ENCODE results near the gene RADIL.

RADIL gene

DNA sequence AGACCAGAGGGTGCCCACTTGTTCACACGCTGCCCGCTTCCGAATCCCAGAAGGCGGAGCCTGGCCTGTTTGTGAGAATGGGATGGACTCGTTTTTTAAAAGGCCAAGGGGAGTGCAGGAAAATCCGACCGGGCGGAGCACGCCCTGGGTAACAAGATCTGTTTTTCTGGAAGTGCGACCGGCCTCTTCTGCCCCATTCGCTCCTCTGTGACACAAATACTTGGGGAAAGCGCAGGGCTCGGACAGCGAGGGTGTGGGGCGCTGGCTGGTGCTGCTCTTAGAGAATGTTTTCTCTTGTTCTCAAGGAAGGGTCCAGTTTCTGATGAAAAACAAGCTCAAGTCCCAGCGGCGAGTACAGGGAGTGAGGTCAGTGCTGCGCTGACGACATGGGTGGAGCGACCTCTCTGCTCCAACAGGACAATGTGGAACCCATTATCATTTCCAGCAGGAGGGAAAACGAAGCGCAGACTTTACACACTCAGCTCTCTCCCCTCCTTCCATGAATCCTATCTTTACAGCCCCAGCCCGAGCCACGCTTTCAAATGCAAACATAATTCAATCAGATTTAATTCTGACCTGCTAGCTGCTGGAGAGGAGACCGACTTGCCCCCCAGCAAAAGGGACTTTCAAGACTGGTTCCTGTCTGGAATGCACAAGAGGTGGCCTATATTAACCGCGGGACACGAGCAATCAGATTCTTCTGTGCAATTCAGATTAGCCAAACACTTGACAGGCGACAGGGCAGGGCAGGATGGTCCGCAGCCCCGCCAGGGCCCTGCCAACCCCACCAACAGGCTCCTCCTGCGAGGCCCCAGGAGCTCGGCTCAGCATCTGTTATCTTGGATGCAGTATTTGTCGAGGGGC, 1.1 kb downstream of the RADIL start:
- DNase-seq = no peak

DNA sequence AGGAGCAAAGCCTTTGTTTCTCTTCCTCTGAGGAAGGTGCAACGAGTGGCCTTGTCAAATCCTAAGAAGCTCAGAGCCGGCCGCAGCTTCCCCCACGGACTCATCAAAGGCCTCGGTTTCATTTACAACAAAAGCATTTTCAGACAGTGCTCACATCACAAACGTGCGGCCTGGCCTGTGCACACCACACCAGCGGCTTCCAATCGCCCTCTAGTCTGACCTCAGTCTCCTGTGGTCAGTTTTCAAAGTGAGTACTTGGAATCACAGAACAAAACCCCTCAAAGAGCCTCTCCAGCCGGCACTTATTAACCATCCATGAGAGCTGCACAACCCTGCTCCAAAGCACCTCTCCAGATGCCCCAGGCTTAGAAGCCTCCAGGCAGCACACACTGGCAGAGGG, 3.3 kb downstream of the RADIL start:
- no peak for DNase-seq

DNA sequence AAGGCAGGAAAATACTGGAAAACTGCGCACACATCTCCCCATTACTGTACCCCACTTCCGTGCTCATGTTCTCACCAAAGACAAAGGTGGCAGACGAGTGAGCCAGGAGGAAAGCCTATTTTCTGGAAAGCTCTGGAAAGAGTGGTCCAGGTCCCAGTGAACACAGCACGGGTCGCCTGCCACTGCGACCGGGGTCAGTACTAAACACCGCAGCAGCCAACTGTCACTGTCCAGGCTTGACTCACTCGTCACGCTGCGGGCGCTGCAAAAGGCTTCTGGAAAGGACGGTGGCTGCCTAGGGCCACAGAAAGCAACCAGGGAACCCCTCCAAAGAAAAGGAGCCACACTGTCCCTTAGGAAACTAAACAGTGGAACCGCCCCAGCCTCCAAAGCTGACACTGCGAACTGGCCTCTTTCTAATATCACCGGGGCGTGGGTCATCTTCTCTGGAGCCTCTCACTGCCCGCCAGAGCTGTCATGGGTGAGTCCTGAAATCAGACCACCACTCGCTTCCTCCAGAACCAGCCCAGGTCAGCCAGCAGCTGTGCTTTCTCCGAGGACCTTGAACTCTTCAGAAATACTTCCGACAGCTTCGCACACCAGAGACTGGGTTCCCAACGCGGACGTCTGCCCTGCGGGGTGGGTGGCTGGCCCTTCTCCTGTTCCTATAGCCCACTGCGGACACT, 4.0 kb downstream of the RADIL start:
- DNase-seq = no peak

DNA sequence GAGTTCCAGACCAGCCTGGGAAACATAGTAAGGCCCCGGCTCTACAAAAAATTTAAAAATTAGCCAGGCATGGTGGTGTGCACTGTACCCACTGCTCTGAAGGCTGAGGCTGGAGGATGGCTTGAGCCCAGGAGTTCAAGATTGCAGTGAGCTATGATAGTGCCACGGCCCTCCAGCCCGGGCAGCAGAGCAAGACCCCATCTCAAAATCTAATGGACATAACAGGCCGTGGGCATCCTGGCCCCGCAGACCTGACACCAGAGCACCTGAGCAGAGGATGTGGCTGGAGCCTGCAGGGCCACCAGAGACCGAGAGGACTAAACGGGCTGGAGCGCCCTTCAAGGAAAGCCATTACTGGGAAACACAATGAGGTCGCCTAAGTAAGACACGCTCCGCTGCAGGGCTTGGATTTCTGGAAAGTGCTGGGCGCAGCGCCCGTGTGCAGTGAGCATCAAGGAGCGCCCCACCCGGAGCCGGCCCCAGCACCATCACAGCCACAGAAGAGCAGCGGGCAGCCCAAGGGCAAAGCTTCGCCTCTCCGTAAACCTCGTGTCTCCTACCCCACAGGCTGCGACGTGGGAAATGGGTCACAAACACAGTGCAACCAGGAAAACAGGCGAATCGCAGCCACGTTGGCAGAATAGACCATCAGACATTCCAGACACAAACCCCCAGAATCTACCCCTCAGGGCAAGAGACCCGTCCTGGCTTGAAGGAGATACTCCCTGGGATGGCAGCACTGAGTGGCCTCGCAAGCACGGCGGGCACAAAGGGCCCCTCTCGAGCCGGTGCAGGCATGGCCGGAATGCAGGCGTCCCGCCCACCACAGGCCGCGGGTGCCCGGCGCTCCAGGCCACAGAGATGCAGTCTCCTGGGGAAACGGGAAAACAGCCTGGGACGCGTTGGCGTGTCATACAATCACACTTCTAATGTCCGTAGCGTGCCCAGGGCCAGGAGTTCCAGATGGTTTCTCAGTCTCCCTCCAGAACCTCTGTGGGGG, 4.9 kb downstream of the RADIL start:
- DNase-seq = no peak

DNA sequence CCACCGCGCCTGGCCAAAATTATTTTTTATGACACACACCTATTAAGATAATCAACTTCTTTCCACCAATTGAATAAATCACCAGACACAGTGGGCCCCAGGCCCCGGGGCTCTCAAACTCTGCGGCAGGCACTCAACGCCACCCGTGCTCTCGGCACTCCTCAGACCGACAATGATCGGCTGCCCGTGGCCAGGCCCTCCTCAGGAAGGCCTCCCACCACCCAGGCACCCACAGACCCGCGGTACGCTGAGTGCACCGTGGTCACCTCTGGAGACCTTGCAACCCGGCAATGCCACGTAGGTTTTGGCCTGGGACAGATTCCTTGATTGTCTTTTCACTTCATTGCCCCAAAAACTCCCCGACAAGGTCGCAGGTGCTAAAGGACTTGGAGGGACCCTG, 6.9 kb downstream of the RADIL start:
- no peak for DNase-seq

DNA sequence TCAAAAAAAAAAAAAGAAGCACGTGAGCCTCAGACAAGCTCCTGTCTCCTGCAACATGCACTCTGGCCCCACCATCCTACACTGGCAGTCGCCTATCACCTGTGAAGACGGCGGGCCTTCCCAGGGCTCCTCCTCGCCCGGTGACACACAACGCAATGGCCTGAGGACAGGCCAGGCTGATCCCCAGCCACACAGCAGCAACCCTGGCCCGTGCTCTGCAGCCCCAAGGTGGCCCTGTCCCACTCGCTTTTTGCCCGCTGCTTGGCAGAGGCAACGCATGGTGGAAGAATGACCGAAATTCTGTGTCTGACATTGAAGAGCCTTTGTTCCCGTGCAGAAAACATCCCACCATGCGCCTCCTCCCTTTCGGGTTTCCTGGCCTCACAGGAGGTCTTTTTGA, 8.1 kb downstream of the RADIL start:
- DNase-seq = no peak

DNA sequence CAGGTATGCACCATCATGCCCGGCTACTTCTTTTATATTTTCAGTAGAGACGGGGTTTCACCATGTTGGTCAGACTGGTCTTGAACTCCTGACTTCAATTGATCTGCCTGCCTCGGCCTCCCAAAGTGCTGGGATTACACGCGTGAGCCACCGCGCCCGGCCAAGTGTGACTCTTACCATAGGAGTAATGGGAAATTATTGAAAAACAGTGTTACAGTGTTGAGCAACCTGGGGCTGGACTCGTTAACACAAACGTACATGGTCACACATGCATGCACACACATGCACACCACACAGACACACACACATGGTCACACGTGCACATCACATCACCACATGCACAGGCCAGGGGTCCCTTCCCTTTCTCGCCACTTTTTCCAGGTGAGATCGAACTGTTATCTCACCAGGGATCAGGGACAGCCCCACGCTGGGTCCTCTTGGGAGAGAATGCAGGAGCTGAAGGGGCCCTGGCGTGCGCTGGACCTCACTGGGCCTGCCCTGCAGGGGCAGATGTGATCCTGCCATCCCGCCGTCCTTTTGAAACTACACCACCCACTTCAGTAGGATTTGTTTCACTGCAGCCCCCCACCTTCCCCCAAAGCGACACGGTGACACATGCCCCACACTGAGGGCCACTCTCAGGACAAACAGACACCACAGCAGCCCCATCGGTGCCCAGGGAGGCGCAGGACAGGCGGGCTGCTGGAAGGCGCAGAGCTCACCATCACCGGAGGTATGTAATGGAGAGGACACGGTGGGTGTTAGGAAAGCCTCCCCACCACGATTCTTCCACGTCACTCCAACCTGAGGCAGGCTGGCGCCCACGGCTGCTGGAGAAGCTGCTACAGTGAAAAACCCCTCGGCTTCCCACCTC, 10.2 kb downstream of the RADIL start:
- DNase-seq = no peak

DNA sequence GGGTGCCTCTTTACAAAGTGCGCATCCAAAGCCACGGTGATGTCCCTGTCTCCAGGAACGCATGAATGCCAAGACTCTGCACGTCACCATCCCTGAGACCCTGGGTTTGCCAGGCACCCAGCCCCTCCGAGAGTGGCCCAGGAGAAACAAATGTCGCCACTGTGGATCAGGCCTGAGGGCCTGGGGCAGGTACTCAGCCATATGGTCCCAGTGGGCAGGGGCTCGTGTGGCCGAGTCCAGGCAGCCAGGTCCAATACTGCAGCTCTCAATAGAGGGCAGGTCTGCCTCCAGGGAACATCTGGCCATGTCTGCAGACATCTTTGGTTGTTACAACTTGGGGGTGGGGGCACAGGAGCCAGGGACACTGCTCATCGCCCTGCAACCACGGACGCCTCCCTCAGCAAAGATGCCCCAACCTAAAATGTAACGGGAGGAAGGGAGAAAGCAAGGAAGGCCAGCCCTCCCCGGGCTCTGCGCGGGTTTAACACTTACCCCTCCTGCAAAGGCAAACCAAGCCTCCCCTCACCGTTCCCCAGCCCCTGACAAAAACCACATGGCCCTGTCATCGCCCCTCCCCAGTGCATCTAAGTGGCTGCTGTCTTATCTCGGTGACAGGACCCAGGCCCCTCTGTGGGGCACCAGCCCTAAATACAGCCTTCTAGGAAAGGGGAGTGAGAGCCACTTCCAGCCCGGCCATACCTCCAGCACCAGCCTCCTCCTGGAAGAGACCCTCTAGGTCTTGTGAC, 11.4 kb downstream of the RADIL start:
- no peak for DNase-seq

DNA sequence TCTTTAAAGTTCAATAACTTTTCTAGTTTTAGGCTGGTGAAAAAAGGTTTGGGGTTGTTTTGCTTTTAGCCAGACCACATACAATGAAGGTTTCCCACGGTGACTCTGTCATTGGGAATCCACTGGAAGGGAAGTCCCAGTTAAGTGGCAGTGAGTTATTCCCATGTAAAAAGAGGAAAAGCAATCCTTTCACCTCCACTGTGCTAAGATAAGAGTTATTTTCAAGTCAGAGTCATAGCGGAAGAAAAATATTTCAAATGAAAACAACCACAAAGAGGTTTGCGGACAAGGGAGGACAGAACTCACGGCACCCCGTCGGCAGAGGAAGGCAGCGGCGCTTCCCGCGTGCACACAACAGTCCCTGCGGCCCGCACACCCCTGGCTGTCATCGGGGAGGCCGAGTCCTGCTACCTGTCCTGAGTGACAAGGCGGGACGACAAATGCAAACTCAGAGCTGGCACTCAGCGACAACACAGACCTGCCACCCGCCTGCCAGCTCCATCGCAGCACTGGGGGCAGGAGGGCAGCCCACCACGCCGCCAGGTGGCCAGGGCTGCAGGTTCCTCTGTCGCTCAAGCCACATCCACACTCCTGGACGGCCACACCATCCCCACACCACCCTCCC, 12.3 kb downstream of the RADIL start:
- DNase-seq = no peak

DNA sequence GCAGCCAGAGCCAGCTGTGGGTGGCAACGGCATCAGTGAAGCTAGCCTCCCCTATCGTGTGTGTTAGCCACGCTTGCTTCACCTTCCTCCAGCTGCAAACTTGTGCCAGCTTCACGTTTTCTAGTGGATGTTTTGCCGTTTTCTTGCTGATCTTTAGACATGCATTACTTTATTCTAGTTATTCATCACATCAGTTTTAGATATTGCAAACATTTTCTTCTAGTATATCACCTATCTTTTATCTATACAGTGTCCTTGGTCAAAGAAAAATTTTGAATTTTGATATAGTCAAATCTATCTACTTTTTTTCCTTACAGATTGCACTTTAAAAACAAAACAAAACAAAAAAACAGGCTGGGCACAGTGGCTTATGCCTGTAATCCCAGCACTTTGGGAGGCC, 15.0 kb downstream of the RADIL start:
- no peak for DNase-seq

DNA sequence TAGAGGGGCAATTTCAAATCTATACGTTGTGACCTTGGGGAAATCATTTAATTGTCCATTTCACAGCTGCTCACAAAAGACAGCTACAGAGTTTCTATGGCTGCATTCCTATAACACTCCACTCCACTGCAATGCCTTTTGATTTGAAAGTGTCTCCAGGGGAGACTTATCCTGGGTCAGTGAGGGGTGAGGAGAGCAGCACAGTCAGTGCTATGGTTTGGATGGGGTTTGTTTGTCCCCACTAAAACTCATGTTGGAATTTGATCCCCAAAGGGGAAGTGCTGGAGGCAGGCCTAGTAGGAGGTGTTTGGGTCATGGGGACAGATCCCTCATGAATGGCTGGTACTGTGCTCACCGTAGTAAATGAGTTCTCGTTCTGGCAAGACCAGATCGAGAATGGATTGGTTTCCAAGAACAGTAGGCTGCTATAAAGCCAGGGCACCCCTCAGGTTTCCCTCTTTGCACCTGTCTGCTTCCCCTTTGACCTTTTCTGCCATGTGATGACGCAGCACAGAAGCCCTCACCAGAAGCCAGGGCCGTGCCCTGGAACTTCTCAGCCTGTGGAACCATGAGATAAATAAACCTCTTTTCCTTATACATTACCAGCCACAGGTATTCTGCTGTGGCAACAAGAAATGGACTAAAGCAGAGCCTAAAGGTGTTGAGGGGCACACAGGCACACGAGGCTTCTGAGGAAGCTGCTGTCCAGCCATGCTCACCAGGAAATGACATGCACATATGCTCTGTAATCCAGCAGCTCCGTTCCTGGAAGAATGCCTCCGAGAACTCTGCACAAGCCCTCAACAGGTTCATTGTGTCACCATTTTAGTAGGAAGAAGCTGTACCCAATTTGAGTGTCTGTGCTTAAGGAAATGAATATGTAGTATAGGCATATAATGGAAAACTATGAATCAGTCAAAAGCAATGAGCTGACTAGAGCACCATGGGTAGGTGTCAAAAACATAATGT, 16.7 kb downstream of the RADIL start:
- DNase-seq = no peak

DNA sequence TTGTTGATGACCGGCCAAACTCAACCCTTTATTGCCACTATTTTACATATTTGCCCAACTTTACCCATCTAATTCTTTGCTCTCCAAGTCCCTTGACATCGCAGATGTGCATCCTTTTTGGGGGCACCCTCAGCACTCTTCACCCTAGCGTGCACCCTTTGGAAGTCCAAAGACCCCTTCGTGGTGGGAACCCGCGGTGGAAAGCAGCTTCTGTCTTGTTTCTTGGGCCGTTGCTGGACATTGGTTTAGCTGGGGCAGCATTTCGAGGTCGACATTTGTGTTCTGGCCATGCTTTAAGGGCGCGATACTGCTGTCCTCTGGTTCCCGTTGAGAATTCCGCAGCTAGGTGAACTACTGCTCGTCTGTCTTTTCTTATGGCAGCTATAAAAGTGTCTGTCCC, 21.4 kb downstream of the RADIL start:
- no peak for DNase-seq

DNA sequence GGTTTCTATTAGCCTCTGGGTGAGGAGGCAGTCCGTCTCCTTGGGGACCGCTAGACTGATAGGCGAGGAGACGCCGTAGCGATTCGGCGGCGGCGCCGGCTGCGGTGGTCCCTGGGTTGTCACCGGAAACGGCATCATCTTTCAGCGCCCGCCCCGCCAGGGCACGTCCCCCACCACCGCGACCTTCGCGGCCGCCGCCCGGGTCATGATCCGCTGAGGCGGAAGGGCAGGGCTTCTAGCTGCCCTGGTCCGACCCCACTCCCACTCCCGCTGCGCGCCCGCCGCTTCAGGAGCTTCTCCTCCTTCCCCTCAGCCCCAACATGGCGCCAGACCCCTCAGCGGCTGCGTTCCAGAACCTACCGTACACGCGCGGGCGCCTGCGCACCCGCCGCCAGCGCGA, 21.8 kb downstream of the RADIL start, which contains the start of gene PAPOLB:
Gene PAPOLB, minus strand, starts transcription at position 358 of the 400 bp plus-strand sequence. Its CDS starts 220 bp downstream, at position 138.
- no peak for DNase-seq

DNA sequence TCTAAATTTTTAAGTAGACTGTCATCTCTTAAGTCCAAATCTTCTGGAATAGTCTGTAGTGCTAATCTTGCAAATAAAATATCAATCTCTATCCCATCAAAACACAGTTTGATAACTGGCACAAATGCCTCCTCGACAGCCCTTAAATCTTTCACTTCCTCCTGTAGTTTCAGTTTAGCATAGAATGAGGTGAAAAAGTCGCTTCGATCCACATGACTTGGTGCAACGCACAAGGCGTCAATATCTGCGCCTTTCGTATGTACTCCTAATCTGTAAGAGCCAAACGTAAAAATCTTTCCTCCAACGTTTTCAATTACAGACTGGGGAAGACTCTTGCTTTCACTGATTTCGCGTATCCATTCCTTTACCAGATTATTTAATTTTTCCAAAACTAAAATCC, 22.3 kb downstream of the RADIL start:
- DNase-seq = no peak

DNA sequence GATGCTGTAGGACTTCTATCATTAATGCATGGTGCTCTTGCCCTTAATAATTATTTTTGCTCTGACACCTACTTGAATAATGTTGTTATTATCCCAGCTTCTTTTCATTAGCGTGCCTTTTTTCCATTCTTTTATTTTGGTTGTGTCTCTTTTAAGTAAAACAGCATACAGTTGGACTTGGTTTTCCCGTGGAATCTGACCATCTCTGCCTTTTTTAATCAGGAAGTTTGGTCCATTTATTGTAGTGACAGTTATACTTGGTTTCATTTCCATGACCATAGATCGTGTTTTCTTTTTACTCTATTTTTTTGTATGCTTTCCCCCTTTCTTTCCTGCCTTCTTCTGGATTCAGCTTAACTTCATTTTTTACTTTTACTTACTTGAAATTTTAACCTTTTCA, 26.3 kb downstream of the RADIL start:
- DNase-seq = no peak

DNA sequence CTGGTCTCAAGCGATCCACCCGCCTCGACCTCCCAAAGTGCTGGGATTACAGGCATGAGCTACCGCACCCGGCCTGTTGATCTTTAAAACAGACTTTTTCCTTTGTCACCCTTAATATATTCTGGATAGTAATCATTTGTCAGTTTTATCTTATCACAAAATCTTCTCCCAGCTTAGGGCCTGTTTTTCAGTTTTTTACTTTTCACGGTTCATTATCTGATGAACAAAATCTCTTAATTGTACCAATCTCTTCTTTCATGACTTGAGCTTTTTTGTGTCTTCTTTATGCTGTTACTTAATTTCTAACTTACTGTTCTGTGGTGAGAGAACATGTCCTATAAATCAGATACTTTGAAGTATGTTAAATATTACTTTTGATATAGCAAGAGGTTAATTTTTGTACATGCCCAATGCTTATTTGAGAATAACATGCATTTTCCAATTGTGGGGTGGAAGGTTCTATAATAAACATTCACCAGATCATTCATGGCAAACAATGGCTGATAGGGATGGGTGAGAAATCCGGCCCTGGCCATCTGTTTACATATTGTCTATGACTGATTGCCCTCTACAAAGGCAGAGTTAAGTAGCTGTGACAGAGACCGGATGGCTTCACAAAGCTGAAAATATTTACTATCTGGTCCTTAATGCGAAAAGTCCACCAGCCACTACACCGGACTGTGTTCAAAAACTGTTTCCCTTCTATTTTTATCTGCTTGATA, 27.0 kb downstream of the RADIL start:
- DNase-seq = no peak

DNA sequence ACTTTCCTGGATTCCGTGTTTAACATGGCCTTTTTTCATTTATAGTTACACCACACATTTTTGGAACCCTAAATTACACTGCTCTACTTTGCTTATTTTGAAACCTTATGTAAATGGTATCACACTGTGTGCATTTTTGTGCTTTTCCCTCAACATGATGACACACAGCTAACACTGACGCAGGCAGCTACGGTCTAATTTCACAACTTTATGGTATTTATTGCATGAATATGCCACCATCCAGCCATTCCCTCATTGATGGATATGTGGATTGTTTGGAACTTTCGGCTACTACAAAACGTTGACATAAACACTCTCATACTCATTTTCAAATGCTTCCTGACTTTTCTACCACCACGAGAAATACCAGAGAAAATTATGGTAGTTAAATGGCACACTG, 28.6 kb downstream of the RADIL start:
- DNase-seq = no peak
